NT2/D1 (cell line): ENCODE data around the gene UBR4.
"Not testable (repeated sequence)": the region's sequence is repeated elsewhere in the genome, so short reads cannot be mapped to it uniquely, and the experiment has no call there.

ENCODE experiments used
- DNase-seq: peaks from one replicate; pipeline ENCODE4 v3.0.0-alpha.2; 2011; ENCODE audit warnings: low read depth, low spot score
- H3K27me3 ChIP-seq: 2 replicates; pipeline ENCODE4 v1.6.0; 2011; ENCODE audit warnings: mild to moderate bottlenecking; ENCODE audit not compliant: insufficient read length, insufficient read depth
- H3K36me3 ChIP-seq: 2 replicates; pipeline ENCODE4 v1.6.1; 2011; ENCODE audit warnings: mild to moderate bottlenecking, low read length, mixed read lengths; ENCODE audit not compliant: insufficient read depth, insufficient read length
- H3K4me1 ChIP-seq: 2 replicates; pipeline ENCODE4 v1.5.1; 2011; ENCODE audit not compliant: insufficient read depth, insufficient read length
- H3K4me3 ChIP-seq: 2 replicates; pipeline ENCODE4 v1.5.1; 2011; ENCODE audit warnings: low read depth; ENCODE audit not compliant: insufficient read length
- H3K9ac ChIP-seq: 2 replicates; pipeline ENCODE4 v1.6.0; 2011; ENCODE audit warnings: low read depth; ENCODE audit not compliant: insufficient read length
- H3K9me3 ChIP-seq: 2 replicates; pipeline ENCODE4 v1.5.1; 2011; ENCODE audit warnings: mild to moderate bottlenecking, low read length; ENCODE audit not compliant: insufficient read depth
- SUZ12 ChIP-seq: IDR thresholded peaks from 2 replicates; pipeline ENCODE4 v1.6.1; 2011; ENCODE audit not compliant: insufficient read length, insufficient read depth; ENCODE audit errors: extremely low read depth
- YY1 ChIP-seq: IDR thresholded peaks from 2 replicates; pipeline ENCODE4 v1.6.1; 2011; ENCODE audit not compliant: insufficient read length, insufficient read depth
- ZNF274 ChIP-seq: IDR thresholded peaks from 2 replicates; pipeline ENCODE4 v1.6.1; 2011; ENCODE audit warnings: mild to moderate bottlenecking, low read depth, low read length

The UBR4 gene

DNA sequence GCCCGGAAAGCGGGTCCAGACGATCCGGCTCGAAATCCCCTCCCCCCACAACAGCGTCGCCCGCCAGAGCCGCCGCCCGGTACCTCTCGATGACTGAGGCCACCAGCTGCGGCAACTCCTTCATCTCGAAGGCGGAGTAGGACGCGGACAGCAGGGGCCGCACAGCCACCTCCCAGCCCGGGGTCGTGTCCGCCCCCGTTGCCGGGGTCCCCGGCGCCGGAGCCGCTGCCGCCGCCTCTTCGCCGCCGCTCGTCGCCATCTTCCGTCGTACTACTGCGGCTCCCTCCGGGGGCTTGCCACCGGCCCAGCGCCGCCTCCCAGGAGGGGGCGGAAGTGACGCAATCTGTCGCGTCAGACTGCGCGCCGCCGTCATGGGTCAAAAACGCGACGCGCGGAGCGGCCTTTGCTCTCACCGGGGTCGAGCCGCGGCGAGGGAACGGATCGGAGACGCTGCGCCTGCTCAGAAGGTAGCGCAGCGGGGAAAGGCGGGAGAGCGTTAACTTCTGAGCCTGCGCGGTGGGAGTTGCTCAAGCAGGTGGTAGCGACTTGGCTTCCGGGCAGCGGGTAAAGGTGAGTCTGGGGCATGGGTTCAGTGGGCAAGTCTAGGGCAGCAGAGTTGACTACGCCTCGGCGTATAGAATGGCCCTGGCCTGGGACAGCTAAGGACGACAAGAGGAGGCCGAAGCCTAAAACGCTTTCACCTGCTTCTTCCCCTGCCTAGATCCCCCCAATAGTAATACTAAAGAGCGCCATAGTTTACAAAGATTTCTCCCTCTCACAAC lies at the start of gene UBR4:
Gene UBR4 (minus strand): TSS at position 277 of the 782 bp plus-strand sequence. CDS start 18 bp downstream, at position 259.
- Histone ChIP-seq H3K9me3 (no peaks in the 10 kb centered on the region), H3K36me3 (peaks cover 40% of the 10 kb centered on the region), H3K9ac (peak within 1 kb of the TSS; percentile 91), H3K4me1 (no peaks in the 10 kb centered on the region), H3K27me3 (no peaks in the 10 kb centered on the region), H3K4me3 (peak within 1 kb of the TSS; percentile 91)
- TF ChIP-seq SUZ12 (no peak), YY1 (peak; percentile 46), ZNF274 (no peak)
- DNase-seq = peak; percentile 90

GRCh38 chr1:19258353-19258752 lies 48.3 kb upstream of the UBR4 start:
- peaks cover 3% of the 10 kb centered on the region for H3K4me1 ChIP-seq
- no peaks in the 10 kb centered on the region for H3K9me3 ChIP-seq
- H3K27me3 ChIP-seq = no peaks in the 10 kb centered on the region
- no peak overlapping the region for H3K4me3 ChIP-seq
- no peak overlapping the region for H3K9ac ChIP-seq
- DNase-seq = no peak
- TF ChIP-seq SUZ12 = no peak
- peaks cover 72% of the 10 kb centered on the region for H3K36me3 ChIP-seq

- no peak for TF ChIP-seq SUZ12
- TF ChIP-seq ZNF274 = no peak
- TF ChIP-seq YY1 = no peak
- Histone ChIP-seq H3K27me3 (no peaks in the 10 kb centered on the region), H3K4me1 (peaks cover 6% of the 10 kb centered on the region), H3K9ac (no peak overlapping the region), H3K36me3 (peaks cover 80% of the 10 kb centered on the region), H3K4me3 (no peak overlapping the region), H3K9me3 (no peaks in the 10 kb centered on the region)
- no peak for DNase-seq
These were observed 47.3 kb upstream of the UBR4 start for GRCh38 chr1:19257178-19257914.

- H3K9ac ChIP-seq, DNase-seq, H3K4me1 ChIP-seq, H3K4me3 ChIP-seq, H3K9me3 ChIP-seq, H3K27me3 ChIP-seq: not testable (repeated sequence)
- peaks cover 80% of the 10 kb centered on the region for H3K36me3 ChIP-seq
These were observed 46.2 kb upstream of the UBR4 start for GRCh38 chr1:19256301-19256700.

GRCh38 chr1:19255288-19255687 lies 45.2 kb upstream of the UBR4 start:
- peaks cover 75% of the 10 kb centered on the region for H3K36me3 ChIP-seq
- TF ChIP-seq YY1 (no peak), SUZ12 (no peak), ZNF274 (no peak)
- no peaks in the 10 kb centered on the region for H3K27me3 ChIP-seq
- H3K9ac ChIP-seq = no peak overlapping the region
- H3K4me3 ChIP-seq = no peak overlapping the region
- no peak for DNase-seq
- H3K4me1 ChIP-seq = peaks cover 6% of the 10 kb centered on the region
- no peaks in the 10 kb centered on the region for H3K9me3 ChIP-seq

DNA sequence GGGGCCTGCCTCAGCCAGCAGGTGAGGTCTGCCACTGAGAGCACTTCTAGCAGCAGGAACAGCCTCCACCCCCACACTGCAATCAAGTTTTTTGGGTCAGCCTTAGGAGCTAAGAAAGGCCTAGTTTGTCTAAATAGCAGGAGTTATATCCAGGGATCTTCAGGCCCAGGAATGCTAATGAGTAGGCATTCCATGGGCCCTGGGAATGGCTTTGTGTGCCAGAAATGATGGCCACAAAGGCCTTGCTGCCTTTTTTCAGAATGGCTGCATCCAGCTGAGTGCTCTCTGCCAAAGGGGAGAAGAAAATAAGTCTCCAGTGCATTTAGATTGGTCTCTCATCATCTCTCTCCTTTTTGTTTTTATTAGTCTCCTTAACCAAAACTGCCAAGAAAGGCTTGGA lies 44.4 kb upstream of the UBR4 start:
- TF ChIP-seq ZNF274 (no peak), SUZ12 (no peak), YY1 (no peak)
- Histone ChIP-seq H3K27me3 (no peaks in the 10 kb centered on the region), H3K9me3 (no peaks in the 10 kb centered on the region), H3K36me3 (peaks cover 66% of the 10 kb centered on the region), H3K4me3 (no peak overlapping the region), H3K9ac (peak overlapping the region; percentile 50), H3K4me1 (peaks cover 6% of the 10 kb centered on the region)
- DNase-seq = peak; percentile 32

DNA sequence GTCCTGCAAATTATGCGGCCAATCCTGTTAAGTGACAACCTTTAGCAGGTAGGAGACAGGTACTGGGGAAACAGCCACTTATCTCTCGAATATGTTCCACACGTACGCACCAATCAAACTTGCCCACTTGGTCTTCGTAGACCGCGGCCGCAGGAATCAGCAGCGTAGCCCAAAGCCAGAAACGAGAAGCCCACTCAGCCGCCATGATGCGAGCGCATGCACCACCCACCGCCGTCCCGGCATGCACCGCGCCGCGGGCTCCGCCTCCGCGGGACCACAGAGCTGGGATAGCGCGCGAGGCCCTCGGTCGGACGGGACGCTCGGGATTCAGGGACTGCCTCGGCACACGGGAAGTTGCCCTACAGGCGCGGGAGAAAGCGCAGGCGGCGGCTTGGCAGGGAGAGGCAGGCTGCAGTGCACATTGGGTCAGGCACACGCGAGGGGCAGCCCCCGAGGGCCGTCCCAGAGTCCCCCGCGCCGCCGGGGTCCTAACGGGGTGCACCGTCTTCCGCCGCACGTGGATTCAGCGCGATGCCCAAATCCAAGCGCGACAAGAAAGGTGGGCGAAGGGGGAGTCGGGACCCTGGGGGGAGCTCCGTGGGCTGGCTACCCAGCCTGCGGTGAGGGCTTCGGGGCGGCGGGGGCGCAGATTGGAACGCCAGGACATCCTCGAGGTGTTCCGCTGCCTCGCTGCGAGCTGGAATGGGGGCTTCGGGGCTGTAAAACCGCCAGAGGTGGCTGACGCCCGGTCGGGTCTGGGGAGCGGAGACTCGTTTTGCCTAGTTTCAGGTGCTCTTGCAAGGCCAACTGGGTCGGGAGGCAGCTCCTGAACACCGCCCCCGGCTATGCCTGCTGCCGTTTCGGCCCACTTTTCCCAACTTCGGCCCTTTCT lies 41.5 kb upstream of the UBR4 start, which contains the start of the genes EMC1 and MRTO4:
Gene EMC1 (minus strand): TSS at position 220 of the 892 bp plus-strand sequence. CDS start 15 bp downstream, at position 205.
Gene MRTO4 (plus strand): TSS at position 501 of the 892 bp plus-strand sequence. CDS start 31 bp downstream, at position 532.
- Histone ChIP-seq H3K4me3 (peak within 1 kb of the TSS; percentile 98), H3K4me1 (peaks cover 6% of the 10 kb centered on the region), H3K27me3 (no peaks in the 10 kb centered on the region), H3K36me3 (peaks cover 47% of the 10 kb centered on the region), H3K9ac (peak within 1 kb of the TSS; percentile 98), H3K9me3 (no peaks in the 10 kb centered on the region)
- DNase-seq = peak; percentile 38
- TF ChIP-seq YY1 = peak; percentile 82
- no peak for TF ChIP-seq ZNF274
- TF ChIP-seq SUZ12 = no peak
